Measurements from ENCODE around the gene TMEM253.

TMEM253 gene

GRCh38 chr14:21103411-21103709 lies 2.5 kb downstream of the TMEM253 start (continued):
- no peak for TF ChIP-seq ZNF266 (tag by site-specific recombination; IDR thresholded peaks at IDR 0.05; ENCODE audit: low read depth)
- no peak for TF ChIP-seq ZSCAN16 (tag by site-specific recombination; IDR thresholded peaks at IDR 0.05)
- TF ChIP-seq ZNF341 (tag by site-specific recombination; IDR thresholded peaks at IDR 0.05; ENCODE audit: low read depth): no peak
- TF ChIP-seq PRDM1 (tag by site-specific recombination; IDR thresholded peaks at IDR 0.05): peak; percentile 70
- no peak; the same call in 1 of the 2 replicates for TF ChIP-seq KLF8 (tag by site-specific recombination; IDR thresholded peaks at IDR 0.05)

GRCh38 chr14:21103710-21104447 lies 3.0 kb downstream of the TMEM253 start:
- Histone ChIP-seq H3K4me1 (ENCODE audit: control insufficient read depth, insufficient read depth, low read length) (peaks cover 25% of the 10 kb centered on the region), H3K9me3 (ENCODE audit: control insufficient read depth, insufficient read depth, low read depth, low read length) (no peaks in the 10 kb centered on the region), H3K36me3 (ENCODE audit: control insufficient read depth in 2 of 2, insufficient read depth in 1 of 2, low read length in 2 of 2) (no peaks in the 10 kb centered on the region), H3K4me3 (ENCODE audit: low read depth, low read length) (peak overlapping the region; percentile 49), H3K27ac (ENCODE audit: extremely low read depth, low read depth, low read length) (peak overlapping the region; percentile 99)
- CTCF ChIA-PET: interaction anchor here (0.6 to 10.4 kb wide), 36 partner anchors 9 to 446 kb away, joined by 3 to 175 read pairs (median 6); partner anchors contain the start of genes ARHGEF40 and SLC39A2
- POLR2A ChIA-PET: interaction anchor here (1.2 to 3.2 kb wide), 7 partner anchors 8 to 89 kb away, joined by 3 to 29 read pairs (median 8); partner anchors contain the start of gene ARHGEF40
- TF ChIP-seq ZNF837 (tag by site-specific recombination; IDR thresholded peaks at IDR 0.05) (no peak), ZNF843 (tag by site-specific recombination; IDR thresholded peaks at IDR 0.05) (peak; percentile 18; the same call in 1 of the 2 replicates), ZIC2 (tag by site-specific recombination; IDR thresholded peaks at IDR 0.05) (peak; percentile 38; the same call in 1 of the 2 replicates), ZXDB (tag by site-specific recombination; IDR thresholded peaks at IDR 0.05) (peak; percentile 96), FEZF1 (tag by site-specific recombination; IDR thresholded peaks at IDR 0.05) (no peak), TCF7L2 (IDR thresholded peaks at IDR 0.05; ENCODE audit: borderline replicate concordance, low read depth, low read length) (peak; percentile 59), PBX3 (CRISPR knock-in tag; IDR thresholded peaks at IDR 0.05) (no peak; the same call in 1 of the 2 replicates), ZBTB21 (tag by site-specific recombination; IDR thresholded peaks at IDR 0.05) (peak; percentile 80), MYNN (tag by site-specific recombination; IDR thresholded peaks at IDR 0.05; ENCODE audit: borderline replicate concordance) (no peak), ZNF211 (tag by site-specific recombination; IDR thresholded peaks at IDR 0.05; ENCODE audit: low read depth) (no peak), ZSCAN30 (tag by site-specific recombination; IDR thresholded peaks at IDR 0.05) (peak; percentile 62), TRIM28 (IDR thresholded peaks at IDR 0.05; ENCODE audit: borderline replicate concordance, low read length) (no peak), GLIS1 (tag by site-specific recombination; IDR thresholded peaks at IDR 0.05) (peak; percentile 68), ZNF596 (tag by site-specific recombination; IDR thresholded peaks at IDR 0.05) (peak; percentile 9; the same call in 1 of the 2 replicates), ZNF513 (tag by site-specific recombination; IDR thresholded peaks at IDR 0.05) (no peak), ZBTB20 (tag by site-specific recombination; IDR thresholded peaks at IDR 0.05) (peak; percentile 93), HOXD13 (CRISPR knock-in tag; IDR thresholded peaks at IDR 0.05; ENCODE audit: borderline replicate concordance) (0 out of 2 replicates have a peak, but pooled peaks have one; percentile 30), ZNF510 (tag by site-specific recombination; IDR thresholded peaks at IDR 0.05; ENCODE audit: insufficient replicate concordance) (no peak), ZNF133 (tag by site-specific recombination; IDR thresholded peaks at IDR 0.05) (peak; percentile 21; the same call in 1 of the 2 replicates), ZBTB26 (tag by site-specific recombination; optimal IDR thresholded peaks at IDR 0.05) (peak; percentile 97), KLF10 (tag by site-specific recombination; IDR thresholded peaks at IDR 0.05) (peak; percentile 67), ZNF76 (tag by site-specific recombination; IDR thresholded peaks at IDR 0.05; ENCODE audit: borderline replicate concordance, low read depth) (peak; percentile 81), SETDB1 (IDR thresholded peaks at IDR 0.05; ENCODE audit: insufficient read length, low read length) (no peak), ZNF302 (tag by site-specific recombination; IDR thresholded peaks at IDR 0.05; ENCODE audit: low read depth) (no peak), CTCF (tag by site-specific recombination; IDR thresholded peaks at IDR 0.05) (peak; percentile 95)

All from HEK293 (cell line).